Keratinocyte (primary cell): ENCODE measurements around the gene STK11. TPM values are rescaled to one million over a fixed set of nuclear protein-coding genes. Genes with fewer than 3 reads are reported as not detected.

Source experiments
- DNase-seq: peaks from one replicate; pipeline ENCODE4 v3.0.0-alpha.2; 2011; ENCODE audit warnings: low read depth, missing footprints, low spot score
- FAIRE-seq: peaks from 2 replicates; lab custom pipeline; 2011; peaks lifted over from hg19 to GRCh38; lab: Jason Lieb, UNC
- H2AFZ ChIP-seq: 2 replicates; pipeline ENCODE4 v1.6.0; 2012; ENCODE audit warnings: low read length, control low read depth, inconsistent platforms; ENCODE audit not compliant: control insufficient read depth
- H3K27ac ChIP-seq: 2 replicates; pipeline ENCODE4 v1.5.1; 2011; ENCODE audit warnings: low read length; ENCODE audit not compliant: control insufficient read depth, insufficient read depth
- H3K27me3 ChIP-seq: 3 replicates; pipeline ENCODE4 v1.6.0; 2011; ENCODE audit warnings: low read length; ENCODE audit not compliant: control insufficient read depth, insufficient read depth; ENCODE audit errors: extremely low read depth
- H3K36me3 ChIP-seq, 2 experiments: 2 replicates in 1 of 2; 3 replicates in 1 of 2; pipeline ENCODE4 v1.5.1; 2011; ENCODE audit warnings: low read length in 2 of 2, mild to moderate bottlenecking in 1 of 2; ENCODE audit not compliant: control insufficient read depth in 2 of 2, insufficient read depth in 2 of 2; ENCODE audit errors: extremely low read depth in 1 of 2
- H3K4me1 ChIP-seq: 3 replicates; pipeline ENCODE4 v1.5.1; 2011; ENCODE audit warnings: low read length; ENCODE audit not compliant: control insufficient read depth, insufficient read depth; ENCODE audit errors: extremely low read depth
- H3K4me2 ChIP-seq: 3 replicates; pipeline ENCODE4 v1.6.0; 2011; ENCODE audit warnings: low read depth, low read length; ENCODE audit not compliant: control insufficient read depth, insufficient read depth; ENCODE audit errors: extremely low read depth
- H3K4me3 ChIP-seq, 3 experiments: fragments of 200-600 bp in 1 of 3; sonication (generic) in 1 of 3; 2 replicates in 2 of 3; 3 replicates in 1 of 3; pipeline ENCODE4 v1.5.1; 2011 to 2016; ENCODE audit warnings: low read length in 3 of 3, mild to moderate bottlenecking in 3 of 3, control low read depth in 2 of 3, inconsistent platforms in 1 of 3, low read depth in 1 of 3, mixed read lengths in 1 of 3, mixed run types in 1 of 3, moderate library complexity in 1 of 3; ENCODE audit not compliant: control insufficient read depth in 2 of 3, insufficient read depth in 2 of 3; ENCODE audit errors: extremely low read depth in 1 of 3
- H3K79me2 ChIP-seq: 2 replicates; pipeline ENCODE4 v1.6.0; 2012; ENCODE audit warnings: low read length; ENCODE audit not compliant: control insufficient read depth, insufficient read depth
- H3K9ac ChIP-seq: 3 replicates; pipeline ENCODE4 v1.6.0; 2011; ENCODE audit warnings: low read length; ENCODE audit not compliant: control insufficient read depth, insufficient read depth; ENCODE audit errors: extremely low read depth
- H3K9me1 ChIP-seq: 3 replicates; pipeline ENCODE4 v1.6.0; 2011; ENCODE audit warnings: low read length; ENCODE audit not compliant: control insufficient read depth, insufficient read depth; ENCODE audit errors: extremely low read depth
- H3K9me3 ChIP-seq: 2 replicates; pipeline ENCODE4 v1.5.1; 2012; ENCODE audit warnings: low read depth, low read length; ENCODE audit not compliant: control insufficient read depth
- H4K20me1 ChIP-seq: 3 replicates; pipeline ENCODE4 v1.6.0; 2011; ENCODE audit warnings: low read length; ENCODE audit not compliant: control insufficient read depth, insufficient read depth; ENCODE audit errors: extremely low read depth
- EZH2 ChIP-seq: IDR thresholded peaks from one replicate; pipeline ENCODE4 v1.6.1; 2012; ENCODE audit warnings: inconsistent platforms, mild to moderate bottlenecking, low read length, moderate library complexity
- dilution Hi-C: fragments of 300-500 bp; cut with MboI; formaldehyde crosslinking; loops from one replicate; pipeline ENCODE4 v1.7.0; 2020; ENCODE audit warnings: low sequenced_read_pairs; ENCODE audit not compliant: extremely low pct_ligation_motif_present
- polyA plus RNA-seq, 5 experiments: library from polyadenylated mRNA; depleted of rRNA in 3 of 5; stranded (reverse) in 3 of 5; stranded (forward) in 1 of 5; unstranded in 1 of 5; fragments of >200 nt; gene quantifications; 1 replicate in 1 of 5; 2 replicates in 3 of 5; 3 replicates in 1 of 5; pipeline versions ENCODE4 v1.2.1 to v1.2.3, GENCODE V29; 2011 to 2012; ENCODE audit warnings: missing spikeins in 2 of 5, low read depth in 1 of 5, low replicate concordance in 1 of 5
- TF ChIP-seq, protein P1 (sequence below), 3 experiments: IDR thresholded peaks in 1 of 3; conservative IDR thresholded peaks in 1 of 3; optimal IDR thresholded peaks in 1 of 3; 2 replicates in 2 of 3; 3 replicates in 1 of 3; pipeline versions ENCODE3 to v1.5.1; 2011; ENCODE audit warnings: low read length in 3 of 3, mild to moderate bottlenecking in 3 of 3, moderate library complexity in 2 of 3, control low read depth in 1 of 3, inconsistent platforms in 1 of 3; ENCODE audit not compliant: insufficient read depth in 2 of 3; ENCODE audit errors: extremely low read depth in 1 of 3

STK11 gene
- polyA plus RNA-seq, 1 donor (not counting 4 experiments of a cell fraction or from before 2014, with no cell fraction given): 24.6 TPM

DNA sequence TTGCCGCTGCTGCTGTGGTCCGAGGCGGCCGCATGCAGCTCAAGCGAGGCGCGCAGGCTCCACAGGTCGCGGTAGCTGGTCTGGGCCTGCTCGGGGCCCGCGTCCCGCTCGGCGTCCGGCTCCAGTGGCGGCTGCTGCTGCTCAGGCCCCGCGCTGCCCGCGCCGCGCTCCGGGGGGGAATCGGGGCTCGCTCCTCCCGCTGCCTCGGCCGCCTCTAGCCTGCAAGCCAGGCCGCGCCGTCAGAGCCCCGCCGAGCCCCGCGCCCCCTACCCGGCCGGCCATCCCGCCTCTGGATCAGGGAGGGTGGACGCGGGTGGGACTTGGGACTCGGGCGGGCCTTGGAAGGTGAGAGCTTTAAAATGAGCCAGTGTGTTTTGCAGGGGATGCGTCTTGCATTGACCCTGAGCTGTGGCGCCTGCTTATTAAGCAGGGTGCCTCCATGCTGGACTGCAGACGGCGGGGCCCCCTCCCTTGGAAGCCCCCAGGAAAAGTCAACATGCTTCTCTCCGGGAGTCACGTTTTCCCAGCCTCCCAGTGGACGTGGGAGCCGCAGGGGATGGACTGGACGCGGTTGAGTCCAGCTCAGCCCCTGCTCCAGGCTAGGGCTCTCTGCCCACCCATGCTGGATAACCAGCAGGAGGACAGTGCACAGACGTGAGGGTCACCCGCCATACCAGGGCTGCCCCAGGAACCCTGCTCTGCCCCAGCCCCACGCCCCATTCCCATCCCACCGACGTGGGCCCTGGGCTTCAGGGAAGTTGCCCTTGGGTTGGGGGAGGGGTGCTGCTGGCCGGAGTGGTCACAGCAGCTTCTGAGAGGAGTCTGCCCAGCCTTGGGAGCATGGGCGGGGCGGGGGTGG is 24.6 kb downstream of the STK11 start:
- DNase-seq (no peak), FAIRE-seq (no peak)
- no peak overlapping the region for H3K4me3 ChIP-seq
- TF ChIP-seq EZH2: no peak
- TF ChIP-seq, protein P1, sequence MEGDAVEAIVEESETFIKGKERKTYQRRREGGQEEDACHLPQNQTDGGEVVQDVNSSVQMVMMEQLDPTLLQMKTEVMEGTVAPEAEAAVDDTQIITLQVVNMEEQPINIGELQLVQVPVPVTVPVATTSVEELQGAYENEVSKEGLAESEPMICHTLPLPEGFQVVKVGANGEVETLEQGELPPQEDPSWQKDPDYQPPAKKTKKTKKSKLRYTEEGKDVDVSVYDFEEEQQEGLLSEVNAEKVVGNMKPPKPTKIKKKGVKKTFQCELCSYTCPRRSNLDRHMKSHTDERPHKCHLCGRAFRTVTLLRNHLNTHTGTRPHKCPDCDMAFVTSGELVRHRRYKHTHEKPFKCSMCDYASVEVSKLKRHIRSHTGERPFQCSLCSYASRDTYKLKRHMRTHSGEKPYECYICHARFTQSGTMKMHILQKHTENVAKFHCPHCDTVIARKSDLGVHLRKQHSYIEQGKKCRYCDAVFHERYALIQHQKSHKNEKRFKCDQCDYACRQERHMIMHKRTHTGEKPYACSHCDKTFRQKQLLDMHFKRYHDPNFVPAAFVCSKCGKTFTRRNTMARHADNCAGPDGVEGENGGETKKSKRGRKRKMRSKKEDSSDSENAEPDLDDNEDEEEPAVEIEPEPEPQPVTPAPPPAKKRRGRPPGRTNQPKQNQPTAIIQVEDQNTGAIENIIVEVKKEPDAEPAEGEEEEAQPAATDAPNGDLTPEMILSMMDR (optimal IDR thresholded peaks at IDR 0.05 in 1 of 3, IDR thresholded peaks at IDR 0.05 in 1 of 3, conservative IDR thresholded peaks at IDR 0.05 in 1 of 3; ENCODE audit: extremely low read depth in 1 of 3, insufficient read depth in 2 of 3, low read length in 3 of 3): no peak
- H3K79me2 ChIP-seq: no peaks in the 10 kb centered on the region
- no peaks in the 10 kb centered on the region for H3K27me3 ChIP-seq
- no peaks in the 10 kb centered on the region for H3K9me1 ChIP-seq
- H3K36me3 ChIP-seq: peaks cover 9 to 22% of the 10 kb centered on the region in 2 experiments
- H3K27ac ChIP-seq: no peak overlapping the region
- H3K9ac ChIP-seq: no peak overlapping the region
- H2AFZ ChIP-seq: no peak overlapping the region
- no peak overlapping the region for H3K4me2 ChIP-seq
- H3K4me1 ChIP-seq: peaks cover 15% of the 10 kb centered on the region
- dilution Hi-C loops: no loop called here
- peaks cover 2% of the 10 kb centered on the region for H4K20me1 ChIP-seq
- H3K9me3 ChIP-seq: no peaks in the 10 kb centered on the region

DNA sequence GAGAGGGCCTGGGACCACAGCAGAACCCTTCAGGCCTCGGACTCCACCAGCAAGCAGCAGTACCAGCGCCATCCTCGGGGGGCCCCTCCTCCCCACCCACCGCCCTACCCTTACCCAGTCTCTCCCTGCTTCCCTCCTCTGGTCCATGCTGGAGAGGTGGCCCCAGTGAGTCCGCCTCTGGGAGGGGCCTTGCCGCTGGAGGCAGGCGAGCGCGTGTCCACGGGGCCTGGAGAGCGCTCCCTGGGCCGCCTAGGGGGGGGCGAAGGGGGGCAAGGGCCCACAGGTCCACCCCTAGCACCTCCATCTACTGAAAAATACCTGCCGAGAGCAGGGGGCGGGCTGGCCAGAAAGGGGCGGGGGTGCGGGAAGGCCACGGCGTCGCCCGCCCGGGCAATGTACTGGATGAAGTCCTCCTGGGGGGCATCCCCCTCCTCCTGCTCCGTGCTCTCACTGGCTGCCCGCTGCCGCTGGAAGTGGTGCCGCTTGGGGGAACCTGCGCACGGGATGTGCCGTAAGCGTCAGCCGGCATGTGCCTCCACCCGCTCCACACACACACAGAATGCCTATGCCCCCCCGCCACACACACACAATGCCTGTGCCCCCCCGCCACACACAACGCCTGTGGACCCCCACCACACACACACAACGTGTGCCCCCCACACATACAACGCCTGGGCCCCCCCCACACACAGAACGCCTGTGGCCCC is 25.4 kb downstream of the STK11 start:
- Histone ChIP-seq H3K4me3 (no peak overlapping the region), H3K27ac (no peak overlapping the region), H3K4me1 (peaks cover 15% of the 10 kb centered on the region), H3K36me3 (peaks cover 9 to 18% of the 10 kb centered on the region in 2 experiments), H3K4me2 (no peak overlapping the region), H3K79me2 (no peaks in the 10 kb centered on the region), H3K9me3 (no peaks in the 10 kb centered on the region), H3K9me1 (no peaks in the 10 kb centered on the region), H3K27me3 (no peaks in the 10 kb centered on the region), H2AFZ (no peak overlapping the region), H3K9ac (no peak overlapping the region), H4K20me1 (peaks cover 2% of the 10 kb centered on the region)
- dilution Hi-C loops: no loop called here
- no peak for DNase-seq
- no peak for TF ChIP-seq EZH2
- TF ChIP-seq, protein P1 (optimal IDR thresholded peaks at IDR 0.05 in 1 of 3, IDR thresholded peaks at IDR 0.05 in 1 of 3, conservative IDR thresholded peaks at IDR 0.05 in 1 of 3; ENCODE audit: extremely low read depth in 1 of 3, insufficient read depth in 2 of 3, low read length in 3 of 3): peak in 1 of 3 experiments; percentile 1
- no peak for FAIRE-seq
